Frontal cortex (tissue), 4 donors: Measurements from ENCODE around the gene MAGEE2. TPM values are rescaled to one million over a fixed set of nuclear protein-coding genes. Genes with fewer than 3 reads are reported as not detected.
"Not testable (repeated sequence)": the region's sequence is repeated elsewhere in the genome, so short reads cannot be mapped to it uniquely, and the experiment has no call there.

Experiments
- DNase-seq, 2 donors: peaks; one replicate each; pipeline ENCODE4 v3.0.0; 2012; ENCODE audit warnings: low spot score in 2 of 2
- FAIRE-seq: peaks from 2 replicates; lab custom pipeline; 2012; peaks lifted over from hg19 to GRCh38; lab: Jason Lieb, UNC
- total RNA-seq: library from RNA; depleted of rRNA; stranded (reverse); fragments of >200 nt; gene quantifications from one replicate; pipeline ENCODE4 v1.2.3, GENCODE V29; 2014
- donor health status: control.
- donor health status: control.
- donor health status: control.

Gene MAGEE2, protein sequence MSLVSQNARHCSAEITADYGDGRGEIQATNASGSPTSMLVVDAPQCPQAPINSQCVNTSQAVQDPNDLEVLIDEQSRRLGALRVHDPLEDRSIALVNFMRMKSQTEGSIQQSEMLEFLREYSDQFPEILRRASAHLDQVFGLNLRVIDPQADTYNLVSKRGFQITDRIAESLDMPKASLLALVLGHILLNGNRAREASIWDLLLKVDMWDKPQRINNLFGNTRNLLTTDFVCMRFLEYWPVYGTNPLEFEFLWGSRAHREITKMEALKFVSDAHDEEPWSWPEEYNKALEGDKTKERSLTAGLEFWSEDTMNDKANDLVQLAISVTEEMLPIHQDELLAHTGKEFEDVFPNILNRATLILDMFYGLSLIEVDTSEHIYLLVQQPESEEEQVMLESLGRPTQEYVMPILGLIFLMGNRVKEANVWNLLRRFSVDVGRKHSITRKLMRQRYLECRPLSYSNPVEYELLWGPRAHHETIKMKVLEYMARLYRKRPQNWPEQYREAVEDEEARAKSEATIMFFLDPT
- total RNA-seq = 4.9 TPM

DNA sequence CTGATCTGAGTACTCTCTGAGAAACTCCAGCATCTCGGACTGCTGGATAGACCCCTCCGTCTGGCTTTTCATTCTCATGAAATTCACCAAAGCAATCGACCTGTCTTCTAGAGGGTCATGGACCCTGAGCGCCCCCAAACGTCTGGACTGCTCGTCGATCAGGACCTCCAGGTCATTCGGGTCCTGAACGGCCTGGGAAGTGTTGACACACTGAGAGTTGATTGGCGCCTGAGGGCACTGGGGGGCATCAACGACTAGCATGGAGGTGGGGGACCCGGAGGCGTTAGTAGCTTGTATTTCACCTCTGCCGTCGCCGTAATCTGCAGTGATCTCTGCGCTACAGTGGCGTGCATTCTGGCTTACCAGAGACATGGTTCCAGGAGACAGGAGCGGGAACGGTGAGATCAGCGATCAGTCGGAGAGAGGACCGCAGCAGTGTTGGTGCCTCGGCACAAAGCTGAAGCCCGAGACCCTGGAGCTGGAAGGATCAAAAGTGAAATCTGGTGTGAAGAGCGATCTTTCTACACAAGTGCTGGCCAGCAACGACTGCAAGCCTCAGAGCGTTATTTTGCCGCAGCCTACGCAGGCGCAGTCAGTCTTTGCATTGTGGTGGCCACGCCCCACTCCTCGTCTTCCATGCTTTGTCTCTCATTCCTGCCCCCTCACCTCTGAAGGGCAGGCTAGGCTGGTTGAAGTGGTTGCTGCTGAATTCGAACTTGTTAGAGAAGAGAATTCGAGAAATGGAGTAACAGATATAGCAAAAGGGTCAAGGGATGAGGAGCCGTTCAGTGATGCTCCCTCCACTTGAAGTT lies at the start of gene MAGEE2:
Gene MAGEE2 (minus strand): TSS at position 575 of the 812 bp plus-strand sequence. CDS start 203 bp downstream, at position 372.
- DNase-seq = no peak

DNA sequence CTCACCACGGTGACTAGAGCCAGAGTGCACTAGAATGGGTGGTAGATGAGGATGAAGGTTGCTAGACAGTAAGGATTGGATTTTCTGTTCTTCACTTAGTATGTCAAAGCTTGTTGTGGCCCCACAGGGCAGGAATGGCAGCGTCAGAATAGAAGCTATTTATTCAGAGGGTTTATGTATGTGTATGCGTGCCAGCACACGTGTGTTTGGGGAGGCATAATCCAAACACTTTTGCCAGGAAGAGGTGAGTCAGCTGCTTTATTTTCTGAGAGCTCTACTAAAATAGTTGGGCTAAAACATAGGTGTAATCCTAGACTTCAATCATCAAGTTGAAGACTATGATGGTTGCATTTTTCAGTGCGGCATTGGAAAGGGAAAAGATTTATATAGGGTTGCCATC lies 1.2 kb upstream of the MAGEE2 start:
- no peak for DNase-seq
- FAIRE-seq = no peak

More for the DNA sequence above, at the start of gene MAGEE2:
- no peak for FAIRE-seq

DNA sequence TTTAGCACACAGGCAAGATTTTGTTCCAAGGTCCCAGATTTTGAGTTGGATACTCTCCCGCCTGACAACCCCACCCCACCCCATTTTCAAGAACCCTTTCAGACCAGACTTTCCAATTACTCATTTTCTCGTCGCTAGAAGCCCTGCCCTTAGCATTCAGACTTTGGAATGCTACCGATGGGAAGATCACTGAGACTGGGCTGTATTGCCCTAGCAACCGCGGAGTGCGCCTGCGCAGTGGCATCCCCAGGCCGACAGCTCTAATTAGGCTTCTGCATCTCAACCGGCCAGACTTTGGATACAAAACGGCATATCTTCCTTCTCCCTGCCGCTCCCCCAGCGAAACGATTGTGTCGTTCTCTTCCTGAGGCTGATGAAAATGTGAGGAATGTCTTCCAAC lies 3.4 kb downstream of the MAGEE2 start:
- FAIRE-seq (no peak), DNase-seq (peak in 1 of 2 donors; percentile 17)

DNA sequence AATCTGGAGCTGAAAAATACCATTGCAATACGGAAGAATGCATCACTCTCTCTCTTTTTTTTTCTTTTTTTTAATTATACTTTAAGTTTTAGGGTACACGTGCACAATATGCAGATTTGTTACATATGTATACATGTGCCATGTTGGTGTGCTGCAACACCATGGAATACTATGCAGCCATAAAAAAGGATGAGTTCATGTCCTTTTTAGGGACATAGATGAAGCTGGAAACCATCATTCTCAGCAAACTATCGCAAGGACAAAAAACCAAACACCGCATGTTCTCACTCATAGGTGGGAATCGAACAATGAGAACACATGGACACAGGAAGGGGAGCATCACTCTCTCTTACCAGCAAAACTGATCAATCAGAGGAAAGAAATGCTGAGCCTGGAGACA lies 17.0 kb downstream of the MAGEE2 start:
- DNase-seq, FAIRE-seq: not testable (repeated sequence)

DNA sequence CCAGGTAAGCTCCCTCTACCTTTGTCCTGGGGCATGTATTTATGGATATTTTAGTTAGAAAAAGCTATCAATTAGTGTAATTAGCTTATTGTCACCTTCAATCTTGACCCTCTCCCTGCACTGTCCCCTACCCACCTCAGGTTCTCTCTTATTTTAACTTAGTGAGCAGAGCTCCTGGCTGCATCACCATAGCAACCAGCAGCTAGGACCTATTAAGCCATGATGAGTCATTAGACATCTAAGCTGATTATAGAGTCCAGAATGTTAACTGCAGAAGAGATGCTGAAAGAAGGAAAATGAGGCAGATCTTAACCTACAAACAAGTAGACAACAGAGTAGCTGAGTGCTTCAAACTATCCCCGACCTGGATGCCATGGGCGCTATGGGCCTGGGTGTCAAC lies 36.6 kb downstream of the MAGEE2 start:
- no peak for FAIRE-seq

DNA sequence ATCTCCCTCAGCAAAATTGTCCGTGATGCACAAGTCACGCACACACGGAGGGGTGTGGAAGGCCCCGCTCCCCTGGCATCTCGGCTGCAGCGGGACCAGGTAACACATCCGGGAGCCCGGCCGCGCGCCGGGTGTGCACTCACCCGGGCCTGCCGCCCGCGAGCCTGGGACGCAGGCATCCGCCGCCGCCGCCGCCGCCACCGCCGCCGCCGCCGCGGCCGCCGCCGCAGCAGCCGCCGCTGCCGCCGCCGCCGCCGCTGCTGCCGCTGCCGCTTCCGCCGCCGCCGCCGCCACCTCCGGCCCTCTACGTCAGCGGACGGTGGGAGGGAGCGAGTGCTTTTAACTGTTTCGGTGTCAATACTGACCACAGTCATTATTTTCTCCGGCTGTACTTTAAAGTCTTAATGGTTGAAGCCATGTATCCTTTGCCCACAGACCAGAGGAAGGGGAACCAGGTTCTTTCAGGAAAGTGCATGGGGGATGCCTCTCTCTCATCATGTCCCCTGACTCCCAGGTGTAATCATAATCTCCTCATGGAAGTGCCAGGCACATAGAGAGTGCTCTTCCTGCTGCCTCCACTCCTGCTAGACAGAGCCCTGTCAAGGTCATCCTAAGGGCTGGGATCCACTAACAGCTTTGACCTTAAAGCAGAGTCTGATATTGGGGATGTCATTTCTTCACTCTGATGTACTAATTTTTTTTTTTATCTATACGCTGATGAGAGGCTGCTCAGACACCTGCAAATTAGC lies 38.0 kb downstream of the MAGEE2 start:
- FAIRE-seq (no peak), DNase-seq (peak; percentile 20 to 33)

More for the DNA sequence above, 36.6 kb downstream of the MAGEE2 start:
- DNase-seq = no peak
